ENCODE data around the gene BATF. TPM values are rescaled to one million over a fixed set of nuclear protein-coding genes. Genes with fewer than 3 reads are reported as not detected.

Gene BATF
- total RNA-seq, 1 donor from 2014 or later, result not detected

DNA sequence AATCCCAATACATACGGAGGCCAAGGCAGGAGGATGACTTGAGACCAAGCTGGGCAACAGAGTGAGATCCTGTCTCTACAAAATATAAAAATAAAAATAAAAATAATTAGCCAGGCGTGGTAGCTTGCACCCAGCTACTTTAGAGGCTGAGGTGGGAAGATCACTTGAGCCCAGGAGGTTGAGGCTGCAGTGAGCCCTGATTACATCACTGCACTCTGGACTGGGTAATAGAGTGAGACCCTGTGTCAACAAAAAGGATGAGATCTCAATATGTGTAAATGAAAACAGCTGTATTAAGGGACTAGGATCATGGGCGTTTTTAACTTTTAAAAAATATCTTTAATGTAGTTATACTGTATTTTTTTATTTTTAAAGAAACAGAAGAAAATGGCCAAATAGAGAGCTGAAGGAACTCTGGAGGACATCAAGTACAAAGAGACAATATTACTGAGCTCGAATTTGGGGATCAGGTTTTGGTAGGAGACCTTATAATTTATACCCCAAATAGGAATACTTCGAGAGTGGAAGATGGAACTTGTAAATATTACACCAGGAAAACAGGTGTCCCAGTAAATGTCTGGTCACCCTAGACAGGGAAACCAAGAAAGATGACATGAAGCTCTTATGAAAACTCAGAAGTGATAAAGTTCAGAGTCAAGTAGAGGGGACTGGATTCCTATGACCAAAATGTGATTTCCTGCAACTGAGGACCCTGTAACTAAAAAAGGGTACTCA is 13.1 kb downstream of the BATF start:
- Mint-ChIP-seq H3K27ac (ENCODE audit: unreplicated experiment) (no peak overlapping the region), H3K4me3 (ENCODE audit: unreplicated experiment) (no peak overlapping the region), H3K36me3 (ENCODE audit: low read depth) (no peaks in the 10 kb centered on the region), H3K4me1 (ENCODE audit: low read depth) (peaks cover 14% of the 10 kb centered on the region), H3K27me3 (ENCODE audit: low read depth) (no peaks in the 10 kb centered on the region), H3K9me3 (ENCODE audit: low read depth) (no peaks in the 10 kb centered on the region)
- no peak for DNase-seq (ENCODE audit: low spot score)
- TF ChIP-seq, protein P1, sequence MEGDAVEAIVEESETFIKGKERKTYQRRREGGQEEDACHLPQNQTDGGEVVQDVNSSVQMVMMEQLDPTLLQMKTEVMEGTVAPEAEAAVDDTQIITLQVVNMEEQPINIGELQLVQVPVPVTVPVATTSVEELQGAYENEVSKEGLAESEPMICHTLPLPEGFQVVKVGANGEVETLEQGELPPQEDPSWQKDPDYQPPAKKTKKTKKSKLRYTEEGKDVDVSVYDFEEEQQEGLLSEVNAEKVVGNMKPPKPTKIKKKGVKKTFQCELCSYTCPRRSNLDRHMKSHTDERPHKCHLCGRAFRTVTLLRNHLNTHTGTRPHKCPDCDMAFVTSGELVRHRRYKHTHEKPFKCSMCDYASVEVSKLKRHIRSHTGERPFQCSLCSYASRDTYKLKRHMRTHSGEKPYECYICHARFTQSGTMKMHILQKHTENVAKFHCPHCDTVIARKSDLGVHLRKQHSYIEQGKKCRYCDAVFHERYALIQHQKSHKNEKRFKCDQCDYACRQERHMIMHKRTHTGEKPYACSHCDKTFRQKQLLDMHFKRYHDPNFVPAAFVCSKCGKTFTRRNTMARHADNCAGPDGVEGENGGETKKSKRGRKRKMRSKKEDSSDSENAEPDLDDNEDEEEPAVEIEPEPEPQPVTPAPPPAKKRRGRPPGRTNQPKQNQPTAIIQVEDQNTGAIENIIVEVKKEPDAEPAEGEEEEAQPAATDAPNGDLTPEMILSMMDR (IDR thresholded peaks at IDR 0.05), result no peak

DNA sequence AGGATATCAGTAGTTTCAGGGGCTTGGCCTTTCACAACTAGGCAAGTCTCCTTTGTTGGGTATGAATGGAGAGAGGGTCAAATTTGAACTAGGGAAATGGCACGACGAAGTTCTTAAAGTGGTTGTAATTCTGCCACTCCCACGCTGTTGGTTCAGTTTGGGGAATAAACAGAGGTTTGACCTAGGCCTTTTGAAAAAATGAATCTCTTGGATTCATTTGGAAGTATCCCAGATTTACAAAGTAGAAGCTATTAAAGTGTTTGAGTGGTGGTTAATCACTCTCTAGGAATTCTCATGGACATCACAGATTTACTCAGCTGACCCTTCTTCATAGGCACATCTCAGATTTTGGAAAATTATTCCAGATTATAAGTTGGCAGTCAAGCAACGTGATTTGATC is 14.8 kb downstream of the BATF start:
- TF ChIP-seq, protein P1 (IDR thresholded peaks at IDR 0.05), result no peak
- no peak for DNase-seq (ENCODE audit: low spot score)
- no peaks in the 10 kb centered on the region for H3K27me3 Mint-ChIP-seq (ENCODE audit: low read depth)
- no peak overlapping the region for H3K4me3 Mint-ChIP-seq (ENCODE audit: unreplicated experiment)
- H3K36me3 Mint-ChIP-seq (ENCODE audit: low read depth), result no peaks in the 10 kb centered on the region
- H3K27ac Mint-ChIP-seq (ENCODE audit: unreplicated experiment), result no peak overlapping the region
- H3K9me3 Mint-ChIP-seq (ENCODE audit: low read depth), result no peaks in the 10 kb centered on the region
- H3K4me1 Mint-ChIP-seq (ENCODE audit: low read depth), result peaks cover 7% of the 10 kb centered on the region

DNA sequence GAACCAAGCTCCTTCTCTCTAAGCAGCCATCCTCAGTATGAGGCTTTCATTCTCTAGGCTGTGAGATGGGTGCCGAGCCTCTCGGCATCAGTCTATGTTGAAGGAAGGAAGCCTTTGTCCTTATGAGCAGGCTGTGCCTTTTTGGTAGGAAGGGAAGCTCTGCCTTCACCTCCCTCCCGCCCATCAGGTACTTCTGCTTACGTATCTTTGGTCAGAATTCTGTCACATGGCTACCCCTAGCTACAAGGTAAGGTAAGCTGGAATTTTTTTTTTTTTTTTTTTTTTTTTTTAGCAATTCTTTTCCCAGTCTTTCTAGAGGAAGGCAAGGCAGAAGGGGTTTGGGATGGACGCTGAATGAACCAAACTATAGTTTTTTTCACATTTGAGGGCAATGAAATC is 16.9 kb downstream of the BATF start:
- no peaks in the 10 kb centered on the region for H3K36me3 Mint-ChIP-seq (ENCODE audit: low read depth)
- peaks cover 7% of the 10 kb centered on the region for H3K4me1 Mint-ChIP-seq (ENCODE audit: low read depth)
- H3K27me3 Mint-ChIP-seq (ENCODE audit: low read depth), result peaks cover 4% of the 10 kb centered on the region
- H3K4me3 Mint-ChIP-seq (ENCODE audit: unreplicated experiment), result no peak overlapping the region
- TF ChIP-seq, protein P1 (IDR thresholded peaks at IDR 0.05), result no peak
- H3K27ac Mint-ChIP-seq (ENCODE audit: unreplicated experiment), result no peak overlapping the region
- DNase-seq (ENCODE audit: low spot score), result no peak
- H3K9me3 Mint-ChIP-seq (ENCODE audit: low read depth), result no peaks in the 10 kb centered on the region

DNA sequence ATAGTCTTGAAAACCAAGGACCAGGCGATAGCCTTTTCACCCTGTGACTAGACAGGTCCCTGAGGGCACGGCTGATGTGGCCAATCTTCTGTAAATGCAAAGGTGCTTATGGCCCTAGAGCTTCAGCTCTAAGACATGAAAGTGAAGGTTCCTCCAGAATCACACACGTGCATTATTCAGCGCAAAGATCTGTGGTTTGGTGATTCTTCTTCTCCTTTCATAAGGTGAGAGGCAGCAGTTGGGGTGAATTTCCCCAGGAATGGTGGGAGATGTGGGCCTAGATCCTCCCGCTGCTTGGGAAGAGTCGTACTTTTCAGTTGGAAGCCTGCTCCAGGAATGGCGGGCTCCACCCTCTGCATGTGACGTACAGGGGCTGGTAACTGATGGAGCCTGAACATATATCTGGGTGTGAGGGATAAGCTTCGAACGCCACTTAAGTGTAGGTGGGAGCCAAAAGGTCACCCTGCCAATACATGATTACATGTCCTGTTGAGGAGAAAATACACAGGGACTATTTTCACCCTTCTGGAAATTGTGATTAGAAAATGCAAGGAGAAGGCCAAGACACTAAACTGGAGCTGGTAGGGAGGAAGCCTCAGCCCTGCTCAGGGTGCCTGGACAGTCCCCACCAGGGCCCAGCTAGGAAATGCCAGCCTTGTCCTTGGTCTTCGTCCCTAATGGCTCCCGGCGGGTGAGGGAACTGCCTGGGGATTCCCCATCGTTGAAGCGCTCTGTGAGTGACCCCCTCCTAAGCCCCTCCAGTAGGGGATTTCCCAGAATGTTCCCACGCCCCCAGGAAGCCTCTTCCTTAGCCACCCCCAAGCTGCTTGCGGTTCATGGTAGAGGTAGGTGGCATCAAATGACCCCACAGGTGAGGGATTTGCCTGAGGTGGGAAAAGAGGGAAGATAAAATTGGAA is 17.6 kb downstream of the BATF start:
- Mint-ChIP-seq H3K27me3 (ENCODE audit: low read depth) (peaks cover 4% of the 10 kb centered on the region), H3K27ac (ENCODE audit: unreplicated experiment) (no peak overlapping the region), H3K4me1 (ENCODE audit: low read depth) (peaks cover 7% of the 10 kb centered on the region), H3K36me3 (ENCODE audit: low read depth) (no peaks in the 10 kb centered on the region), H3K9me3 (ENCODE audit: low read depth) (no peaks in the 10 kb centered on the region), H3K4me3 (ENCODE audit: unreplicated experiment) (no peak overlapping the region)
- TF ChIP-seq, protein P1 (IDR thresholded peaks at IDR 0.05), result no peak
- DNase-seq (ENCODE audit: low spot score), result no peak

DNA sequence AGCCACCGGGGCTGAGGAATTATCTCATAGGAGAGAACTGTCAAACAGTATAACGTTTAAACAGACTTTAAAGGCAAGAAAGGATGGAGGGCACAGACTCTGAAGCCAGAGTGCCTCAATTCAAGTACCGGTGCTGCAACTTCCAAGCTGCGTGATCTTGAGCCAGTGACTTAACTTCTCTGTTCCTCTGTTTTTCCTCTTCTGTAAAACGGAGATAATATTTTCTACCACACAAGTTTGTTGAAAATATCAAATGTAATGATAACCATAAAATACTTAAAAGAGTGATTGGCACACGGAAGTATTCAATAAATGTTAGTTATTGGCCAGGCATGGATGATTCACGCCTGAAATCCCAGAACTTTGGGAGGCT is 18.2 kb downstream of the BATF start:
- no peak for DNase-seq (ENCODE audit: low spot score)
- no peaks in the 10 kb centered on the region for H3K9me3 Mint-ChIP-seq (ENCODE audit: low read depth)
- H3K4me1 Mint-ChIP-seq (ENCODE audit: low read depth), result peaks cover 7% of the 10 kb centered on the region
- no peak overlapping the region for H3K27ac Mint-ChIP-seq (ENCODE audit: unreplicated experiment)
- TF ChIP-seq, protein P1 (IDR thresholded peaks at IDR 0.05), result no peak
- no peaks in the 10 kb centered on the region for H3K36me3 Mint-ChIP-seq (ENCODE audit: low read depth)
- H3K27me3 Mint-ChIP-seq (ENCODE audit: low read depth), result peaks cover 4% of the 10 kb centered on the region
- H3K4me3 Mint-ChIP-seq (ENCODE audit: unreplicated experiment), result no peak overlapping the region

Data from chondrocyte (in vitro differentiated cells).